K562 (cell line): ENCODE results near the gene FTH1. TPM values are rescaled to one million over a fixed set of nuclear protein-coding genes. Genes with fewer than 3 reads are reported as not detected.

ENCODE experiments used
- BHLHE40 ChIP-seq: IDR thresholded peaks from 2 replicates; pipeline ENCODE4 v1.6.1; 2011; ENCODE audit warnings: low read length, improper control_type of control experiment
- ETV1 ChIP-seq: fragments of 450-650 bp; conservative IDR thresholded peaks from 2 replicates; pipeline ENCODE4 v1.6.1; 2016; ENCODE audit warnings: missing genetic modification characterization, control low read depth, low read depth, missing compliant biosample characterization
- MCM7 ChIP-seq, 2 experiments: fragments of 450-650 bp; IDR thresholded peaks; 2 replicates each; pipeline ENCODE4 v1.6.1; 2016 to 2018
- MEIS2 ChIP-seq: fragments of 450-650 bp; IDR thresholded peaks from 2 replicates; pipeline ENCODE4 v1.6.1; 2014; ENCODE audit warnings: mild to moderate bottlenecking; ENCODE audit not compliant: partially characterized antibody
- MYNN ChIP-seq, 2 experiments: sonication (generic); formaldehyde crosslinking in 1 of 2; IDR thresholded peaks; 2 replicates each; pipeline versions ENCODE4 v1.5.0 to v1.6.1; 2016 to 2020; ENCODE audit warnings: antibody characterized with exemption in 1 of 2, missing genetic modification reagents in 1 of 2
- NFRKB ChIP-seq: fragments of 450-650 bp; IDR thresholded peaks from 2 replicates; pipeline ENCODE4 v1.6.1; 2016; ENCODE audit warnings: low read depth
- PHF8 ChIP-seq: fragments of 200-600 bp; sonication (generic); IDR thresholded peaks from 2 replicates; pipeline ENCODE4 v1.6.1; 2012; ENCODE audit warnings: mixed run types, mild to moderate bottlenecking, inconsistent platforms, low read length, moderate library complexity, borderline replicate concordance
- PML ChIP-seq: IDR thresholded peaks from 2 replicates; pipeline ENCODE4 v1.6.1; 2012; ENCODE audit warnings: low read length, inconsistent platforms
- TAF9B ChIP-seq: fragments of 450-650 bp; IDR thresholded peaks from 2 replicates; pipeline ENCODE4 v1.6.1; 2018; ENCODE audit warnings: mild to moderate bottlenecking; ENCODE audit not compliant: partially characterized antibody
- TRIM24 ChIP-seq, 2 experiments: fragments of 450-650 bp; IDR thresholded peaks; 2 replicates each; pipeline ENCODE4 v1.6.1; 2016
- TSHZ1 ChIP-seq: fragments of 250-450 bp; sonication (Bioruptor Pico); IDR thresholded peaks from 2 replicates; pipeline ENCODE4 v1.4.0; 2020; ENCODE audit warnings: mild to moderate bottlenecking, moderate library complexity
- ZBTB34 ChIP-seq: fragments of 250-450 bp; sonication (Bioruptor Pico); IDR thresholded peaks from 2 replicates; pipeline ENCODE4 v1.8.0; 2021; ENCODE audit warnings: mild to moderate bottlenecking, moderate library complexity
- polyA plus RNA-seq, 8 experiments: library from polyadenylated mRNA; depleted of rRNA in 4 of 8; stranded (reverse) in 5 of 8; unstranded in 3 of 8; fragments of >200 nt; fragmentation: Nextera tagmentation in 2 of 8; fragmentation: Illumina TruSeq in 1 of 8; extraction: Ambion mirVana in 2 of 8; extraction: Trizol in 1 of 8; gene quantifications; 2 replicates each; pipeline versions ENCODE4 v1.2.1 to v1.2.3, GENCODE V29; 2011 to 2014; ENCODE audit warnings: inconsistent platforms in 1 of 8, missing spikeins in 1 of 8
- total RNA-seq, 7 experiments: library from RNA; depleted of rRNA in 6 of 7; stranded (reverse); fragments of >200 nt in 6 of 7; fragmentation: Illumina TruSeq in 2 of 7; extraction: Trizol in 2 of 7; gene quantifications; 2 replicates each; pipeline versions ENCODE4 v1.2.1 to v1.2.3, GENCODE V29; 2011 to 2021; ENCODE audit warnings: low replicate concordance in 1 of 7
- TF ChIP-seq, protein P1 (sequence below): fragments of 250-450 bp; sonication (Bioruptor Pico); IDR thresholded peaks from 2 replicates; pipeline ENCODE4 v1.8.0; 2021; ENCODE audit warnings: moderate library complexity, mild to moderate bottlenecking, inconsistent platforms
- TF ChIP-seq, protein P2 (sequence below): sonication (generic); formaldehyde crosslinking; IDR thresholded peaks from 2 replicates; pipeline ENCODE4 v1.8.0; 2022; ENCODE audit warnings: mild to moderate bottlenecking, missing genetic modification reagents
- TF ChIP-seq, protein P3 (sequence below): fragments of 450-650 bp; IDR thresholded peaks from 2 replicates; pipeline ENCODE4 v1.6.1; 2014; ENCODE audit warnings: low read depth, mild to moderate bottlenecking, moderate library complexity, borderline replicate concordance

The FTH1 gene
- total and polyA plus RNA-seq, 9 of the 15 experiments (the other 6 are each of a cell fraction or from before 2014, with no cell fraction given), result 370 to 3,146 (median 802) TPM

- TF ChIP-seq, protein P1, sequence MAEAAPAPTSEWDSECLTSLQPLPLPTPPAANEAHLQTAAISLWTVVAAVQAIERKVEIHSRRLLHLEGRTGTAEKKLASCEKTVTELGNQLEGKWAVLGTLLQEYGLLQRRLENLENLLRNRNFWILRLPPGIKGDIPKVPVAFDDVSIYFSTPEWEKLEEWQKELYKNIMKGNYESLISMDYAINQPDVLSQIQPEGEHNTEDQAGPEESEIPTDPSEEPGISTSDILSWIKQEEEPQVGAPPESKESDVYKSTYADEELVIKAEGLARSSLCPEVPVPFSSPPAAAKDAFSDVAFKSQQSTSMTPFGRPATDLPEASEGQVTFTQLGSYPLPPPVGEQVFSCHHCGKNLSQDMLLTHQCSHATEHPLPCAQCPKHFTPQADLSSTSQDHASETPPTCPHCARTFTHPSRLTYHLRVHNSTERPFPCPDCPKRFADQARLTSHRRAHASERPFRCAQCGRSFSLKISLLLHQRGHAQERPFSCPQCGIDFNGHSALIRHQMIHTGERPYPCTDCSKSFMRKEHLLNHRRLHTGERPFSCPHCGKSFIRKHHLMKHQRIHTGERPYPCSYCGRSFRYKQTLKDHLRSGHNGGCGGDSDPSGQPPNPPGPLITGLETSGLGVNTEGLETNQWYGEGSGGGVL (CRISPR knock-in tag), result 0 out of 2 replicates have a peak, but pooled peaks have one; percentile 24
- TF ChIP-seq MEIS2 (no peak), ETV1 (tag) (no peak), NFRKB (peak; percentile 97; the same call in 1 of the 2 replicates), MCM7 (IDR thresholded peaks at IDR 0.05) (no peak), TRIM24 (IDR thresholded peaks at IDR 0.05) (no peak), PHF8 (no peak), TAF9B (no peak), ZBTB34 (CRISPR knock-in tag) (no peak), PML (no peak), TSHZ1 (CRISPR knock-in tag) (no peak), MYNN (IDR thresholded peaks at IDR 0.05) (no peak), MYNN (CRISPR knock-in tag; IDR thresholded peaks at IDR 0.05) (no peak), BHLHE40 (no peak)
- TF ChIP-seq, protein P2, sequence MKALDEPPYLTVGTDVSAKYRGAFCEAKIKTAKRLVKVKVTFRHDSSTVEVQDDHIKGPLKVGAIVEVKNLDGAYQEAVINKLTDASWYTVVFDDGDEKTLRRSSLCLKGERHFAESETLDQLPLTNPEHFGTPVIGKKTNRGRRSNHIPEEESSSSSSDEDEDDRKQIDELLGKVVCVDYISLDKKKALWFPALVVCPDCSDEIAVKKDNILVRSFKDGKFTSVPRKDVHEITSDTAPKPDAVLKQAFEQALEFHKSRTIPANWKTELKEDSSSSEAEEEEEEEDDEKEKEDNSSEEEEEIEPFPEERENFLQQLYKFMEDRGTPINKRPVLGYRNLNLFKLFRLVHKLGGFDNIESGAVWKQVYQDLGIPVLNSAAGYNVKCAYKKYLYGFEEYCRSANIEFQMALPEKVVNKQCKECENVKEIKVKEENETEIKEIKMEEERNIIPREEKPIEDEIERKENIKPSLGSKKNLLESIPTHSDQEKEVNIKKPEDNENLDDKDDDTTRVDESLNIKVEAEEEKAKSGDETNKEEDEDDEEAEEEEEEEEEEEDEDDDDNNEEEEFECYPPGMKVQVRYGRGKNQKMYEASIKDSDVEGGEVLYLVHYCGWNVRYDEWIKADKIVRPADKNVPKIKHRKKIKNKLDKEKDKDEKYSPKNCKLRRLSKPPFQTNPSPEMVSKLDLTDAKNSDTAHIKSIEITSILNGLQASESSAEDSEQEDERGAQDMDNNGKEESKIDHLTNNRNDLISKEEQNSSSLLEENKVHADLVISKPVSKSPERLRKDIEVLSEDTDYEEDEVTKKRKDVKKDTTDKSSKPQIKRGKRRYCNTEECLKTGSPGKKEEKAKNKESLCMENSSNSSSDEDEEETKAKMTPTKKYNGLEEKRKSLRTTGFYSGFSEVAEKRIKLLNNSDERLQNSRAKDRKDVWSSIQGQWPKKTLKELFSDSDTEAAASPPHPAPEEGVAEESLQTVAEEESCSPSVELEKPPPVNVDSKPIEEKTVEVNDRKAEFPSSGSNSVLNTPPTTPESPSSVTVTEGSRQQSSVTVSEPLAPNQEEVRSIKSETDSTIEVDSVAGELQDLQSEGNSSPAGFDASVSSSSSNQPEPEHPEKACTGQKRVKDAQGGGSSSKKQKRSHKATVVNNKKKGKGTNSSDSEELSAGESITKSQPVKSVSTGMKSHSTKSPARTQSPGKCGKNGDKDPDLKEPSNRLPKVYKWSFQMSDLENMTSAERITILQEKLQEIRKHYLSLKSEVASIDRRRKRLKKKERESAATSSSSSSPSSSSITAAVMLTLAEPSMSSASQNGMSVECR (CRISPR knock-in tag), result no peak
- TF ChIP-seq, protein P3, sequence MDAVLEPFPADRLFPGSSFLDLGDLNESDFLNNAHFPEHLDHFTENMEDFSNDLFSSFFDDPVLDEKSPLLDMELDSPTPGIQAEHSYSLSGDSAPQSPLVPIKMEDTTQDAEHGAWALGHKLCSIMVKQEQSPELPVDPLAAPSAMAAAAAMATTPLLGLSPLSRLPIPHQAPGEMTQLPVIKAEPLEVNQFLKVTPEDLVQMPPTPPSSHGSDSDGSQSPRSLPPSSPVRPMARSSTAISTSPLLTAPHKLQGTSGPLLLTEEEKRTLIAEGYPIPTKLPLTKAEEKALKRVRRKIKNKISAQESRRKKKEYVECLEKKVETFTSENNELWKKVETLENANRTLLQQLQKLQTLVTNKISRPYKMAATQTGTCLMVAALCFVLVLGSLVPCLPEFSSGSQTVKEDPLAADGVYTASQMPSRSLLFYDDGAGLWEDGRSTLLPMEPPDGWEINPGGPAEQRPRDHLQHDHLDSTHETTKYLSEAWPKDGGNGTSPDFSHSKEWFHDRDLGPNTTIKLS, result no peak
Measured at GRCh38 chr11:61950035-61950547, 17.3 kb downstream of the FTH1 start, which contains the start of gene BEST1 (continued).
